GM19397 (cell line): ENCODE data around the gene COPS9.

Source experiments
- ATAC-seq: cut with Tn5 transposase; IDR thresholded peaks from one replicate; pipeline ENCODE4 v1.9.1; 2021; ENCODE audit warnings: mild to moderate bottlenecking, moderate library complexity; ENCODE audit not compliant: unreplicated experiment

Gene COPS9

GRCh38 chr2:240151477-240152031 is 15.4 kb upstream of the COPS9 start:
- no peak for ATAC-seq

GRCh38 chr2:240149943-240150784 is 14.1 kb upstream of the COPS9 start:
- no peak for ATAC-seq

GRCh38 chr2:240147911-240148587 is 11.9 kb upstream of the COPS9 start:
- no peak for ATAC-seq

- no peak for ATAC-seq
These were observed 11.3 kb upstream of the COPS9 start for GRCh38 chr2:240147382-240147781.

- ATAC-seq: no peak
These were observed 10.6 kb upstream of the COPS9 start for GRCh38 chr2:240146627-240147278.

- no peak for ATAC-seq
These were observed 10.0 kb upstream of the COPS9 start for GRCh38 chr2:240146141-240146561.

- no peak for ATAC-seq
These were observed 9.4 kb upstream of the COPS9 start for GRCh38 chr2:240145461-240145860.

GRCh38 chr2:240144649-240145261 is 8.7 kb upstream of the COPS9 start:
- no peak for ATAC-seq

- ATAC-seq: no peak
These were observed 7.9 kb upstream of the COPS9 start for GRCh38 chr2:240143801-240144648.

GRCh38 chr2:240143276-240143675 is 7.2 kb upstream of the COPS9 start:
- ATAC-seq: no peak

GRCh38 chr2:240142859-240143258 is 6.8 kb upstream of the COPS9 start:
- ATAC-seq: no peak

- no peak for ATAC-seq
These were observed 6.2 kb upstream of the COPS9 start for GRCh38 chr2:240142256-240142775.

GRCh38 chr2:240141736-240142135 is 5.6 kb upstream of the COPS9 start:
- ATAC-seq: no peak

- no peak for ATAC-seq
These were observed 4.8 kb upstream of the COPS9 start for GRCh38 chr2:240140920-240141319.

GRCh38 chr2:240140511-240140910 is 4.4 kb upstream of the COPS9 start, which contains the start of gene OTOS:
Gene OTOS (minus strand): TSS chr2:240140658. CDS start chr2:240140326, 332 bp downstream.
- no peak for ATAC-seq

GRCh38 chr2:240139666-240140393 is 3.7 kb upstream of the COPS9 start:
- ATAC-seq: no peak

GRCh38 chr2:240139011-240139441 is 2.9 kb upstream of the COPS9 start:
- no peak for ATAC-seq

- no peak for ATAC-seq
These were observed 2.3 kb upstream of the COPS9 start for GRCh38 chr2:240138254-240138984.
